ENCODE results near the gene LIMS4.
"Not testable (repeated sequence)": the region's sequence is repeated elsewhere in the genome, so short reads cannot be mapped to it uniquely, and the experiment has no call there.

DNA sequence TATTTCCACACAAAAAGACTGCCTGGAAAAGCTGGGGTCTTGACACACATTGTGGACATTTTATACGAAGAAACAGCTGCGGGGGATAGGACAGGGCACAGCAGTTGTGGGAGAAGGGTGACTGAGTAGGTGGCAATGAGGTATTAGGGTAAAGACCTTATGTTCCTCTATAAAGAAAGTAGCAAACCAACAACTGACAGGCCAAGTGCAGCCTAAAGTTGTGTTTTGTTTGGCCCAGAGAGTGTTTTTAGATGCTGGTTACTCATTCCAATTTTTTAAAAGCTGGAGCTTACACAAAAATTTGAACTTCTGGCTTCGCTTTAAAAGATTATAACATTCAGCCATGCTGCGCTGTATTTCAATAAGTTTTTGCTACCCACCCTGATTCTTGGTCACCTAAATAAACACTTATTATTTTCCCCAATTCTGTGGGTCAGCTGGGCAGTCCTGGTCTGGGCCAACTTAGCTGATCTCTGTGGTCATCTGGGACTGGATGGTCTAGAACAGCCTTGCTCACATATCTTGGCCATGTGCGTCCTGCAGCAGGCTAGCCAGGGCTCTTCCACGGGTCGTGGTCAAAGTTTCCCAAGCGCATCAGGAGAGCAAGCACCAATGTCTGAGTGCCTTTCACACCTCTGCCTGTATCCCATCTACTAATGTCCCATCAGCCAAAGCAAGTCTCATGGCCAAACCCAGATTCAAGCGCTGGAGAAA lies 51.8 kb downstream of the LIMS4 start:
- TF ChIP-seq, protein P1, sequence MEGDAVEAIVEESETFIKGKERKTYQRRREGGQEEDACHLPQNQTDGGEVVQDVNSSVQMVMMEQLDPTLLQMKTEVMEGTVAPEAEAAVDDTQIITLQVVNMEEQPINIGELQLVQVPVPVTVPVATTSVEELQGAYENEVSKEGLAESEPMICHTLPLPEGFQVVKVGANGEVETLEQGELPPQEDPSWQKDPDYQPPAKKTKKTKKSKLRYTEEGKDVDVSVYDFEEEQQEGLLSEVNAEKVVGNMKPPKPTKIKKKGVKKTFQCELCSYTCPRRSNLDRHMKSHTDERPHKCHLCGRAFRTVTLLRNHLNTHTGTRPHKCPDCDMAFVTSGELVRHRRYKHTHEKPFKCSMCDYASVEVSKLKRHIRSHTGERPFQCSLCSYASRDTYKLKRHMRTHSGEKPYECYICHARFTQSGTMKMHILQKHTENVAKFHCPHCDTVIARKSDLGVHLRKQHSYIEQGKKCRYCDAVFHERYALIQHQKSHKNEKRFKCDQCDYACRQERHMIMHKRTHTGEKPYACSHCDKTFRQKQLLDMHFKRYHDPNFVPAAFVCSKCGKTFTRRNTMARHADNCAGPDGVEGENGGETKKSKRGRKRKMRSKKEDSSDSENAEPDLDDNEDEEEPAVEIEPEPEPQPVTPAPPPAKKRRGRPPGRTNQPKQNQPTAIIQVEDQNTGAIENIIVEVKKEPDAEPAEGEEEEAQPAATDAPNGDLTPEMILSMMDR (IDR thresholded peaks at IDR 0.05; ENCODE audit: control extremely low read depth in 1 of 3, insufficient read depth in 1 of 3, low read depth in 1 of 3, low read length in 3 of 3) = not testable (repeated sequence)
- TF ChIP-seq SIRT6 (IDR thresholded peaks at IDR 0.05; ENCODE audit: low read length); JUND (IDR thresholded peaks at IDR 0.05; ENCODE audit: low read length); FOSL1 (IDR thresholded peaks at IDR 0.05; ENCODE audit: insufficient read depth, low read depth, low read length); YY1 (IDR thresholded peaks at IDR 0.05; ENCODE audit: low read depth, low read length); POLR2A (IDR thresholded peaks at IDR 0.05; ENCODE audit: control extremely low read depth in 1 of 2, low read depth in 2 of 2, low read length in 2 of 2); NANOG (IDR thresholded peaks at IDR 0.05; ENCODE audit: insufficient read depth, low read depth, low read length, poor library complexity, severe bottlenecking): not testable (repeated sequence)

All from H1 (cell line).